Spleen (tissue), 7 donors: ENCODE measurements around the gene SSBP2.

Experiments
- CTCF ChIP-seq, 11 experiments: fragments of 200-600 bp in 7 of 11; fragments of 450-650 bp in 4 of 11; sonication (generic) in 4 of 11; IDR thresholded peaks in 8 of 11; conservative IDR thresholded peaks in 3 of 11; 1 replicate in 7 of 11; 2 replicates in 4 of 11; pipeline versions ENCODE4 v1.4.0 to v1.8.0; 2016 to 2021; ENCODE audit warnings: antibody characterized with exemption in 11 of 11, inconsistent platforms in 4 of 11, mild to moderate bottlenecking in 1 of 11
- POLR2A ChIP-seq, 3 donors: fragments of 450-650 bp; IDR thresholded peaks; one replicate each; pipeline ENCODE4 v1.5.1; 2017; ENCODE audit warnings: antibody characterized with exemption in 3 of 3, mild to moderate bottlenecking in 1 of 3
- donor health status: DM: no; HTN: no; CAD: no; lungs with moderate emphysema.
- donor health status: DM: no; HTN: no; CAD: no.
- donor health status: DM: no; HTN: no; CAD: no.

GRCh38 chr5:81429363-81429762, 321.5 kb downstream of the SSBP2 start:
- TF ChIP-seq CTCF (IDR thresholded peaks at IDR 0.05 in 8 of 11, conservative IDR thresholded peaks at IDR 0.05 in 3 of 11) (no peak), POLR2A (IDR thresholded peaks at IDR 0.05) (no peak)
